Measurements from ENCODE around the gene GUK1.

The GUK1 gene, protein sequence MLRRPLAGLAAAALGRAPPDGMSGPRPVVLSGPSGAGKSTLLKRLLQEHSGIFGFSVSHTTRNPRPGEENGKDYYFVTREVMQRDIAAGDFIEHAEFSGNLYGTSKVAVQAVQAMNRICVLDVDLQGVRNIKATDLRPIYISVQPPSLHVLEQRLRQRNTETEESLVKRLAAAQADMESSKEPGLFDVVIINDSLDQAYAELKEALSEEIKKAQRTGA

DNA sequence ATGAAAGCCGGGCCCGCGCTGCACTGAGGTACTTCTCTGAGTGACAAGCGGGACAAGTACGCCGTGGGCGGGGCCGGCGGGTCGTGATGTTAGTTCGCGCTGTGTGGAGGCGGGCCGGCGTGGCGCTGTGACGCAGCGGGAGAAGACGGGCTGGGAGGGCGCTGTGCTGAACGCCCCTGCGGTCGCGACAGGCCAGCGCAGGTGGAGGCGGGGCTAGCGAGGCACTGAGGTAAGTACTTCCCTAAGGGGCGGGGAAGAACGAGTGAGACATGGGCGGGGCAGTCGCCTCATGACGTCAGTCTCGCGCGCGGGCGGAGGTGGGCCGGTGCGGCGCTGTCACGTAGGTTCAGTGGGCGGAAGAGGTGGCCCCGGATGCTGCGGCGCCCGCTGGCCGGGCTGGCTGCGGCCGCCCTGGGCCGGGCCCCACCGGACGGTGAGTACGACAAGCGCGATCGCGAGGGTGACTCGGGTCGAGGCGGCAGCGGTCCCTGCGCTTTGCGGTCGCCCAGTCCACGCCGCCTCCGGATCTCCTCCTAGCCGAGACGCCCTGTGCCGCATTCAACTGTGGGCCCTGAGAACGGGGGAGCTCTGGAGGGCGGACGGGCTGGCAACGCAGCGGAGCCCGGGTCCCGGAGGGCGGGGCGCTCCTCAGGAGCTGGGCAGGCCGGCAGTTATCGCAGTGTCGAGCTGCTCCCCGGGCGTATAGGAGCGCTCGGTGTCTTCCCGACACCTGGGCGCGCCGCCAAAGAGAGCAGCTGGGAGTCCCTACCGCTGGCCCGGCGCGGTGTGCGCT is at the start of gene GUK1:
Gene GUK1 (plus strand): TSS at position 349 of the 793 bp plus-strand sequence. CDS start 24 bp downstream, at position 373.
- peak; percentile 99 for DNase-seq

DNA sequence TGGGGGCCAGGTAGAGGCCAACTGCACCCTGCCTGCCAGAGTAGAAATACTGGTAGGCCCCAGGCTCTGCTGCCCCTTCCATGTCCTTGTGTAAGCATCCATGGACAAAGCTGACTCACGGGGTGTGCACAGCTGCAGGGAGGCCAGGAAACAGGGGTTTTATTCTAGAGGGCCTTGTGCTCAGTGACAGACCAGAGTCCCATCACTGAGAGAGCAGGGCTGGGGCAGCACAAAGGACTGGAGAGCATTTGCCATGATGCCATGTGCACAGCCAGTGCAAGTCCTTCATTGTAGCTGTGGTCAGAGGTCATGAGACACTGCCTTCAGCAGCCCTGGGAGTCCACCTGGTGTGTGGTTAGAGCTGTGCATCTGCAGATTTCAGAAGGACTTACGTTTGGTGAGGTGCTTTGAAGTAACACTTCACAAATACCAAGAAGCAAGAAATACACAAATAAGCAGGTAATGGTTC is 49.4 kb upstream of the GUK1 start:
- no peak for DNase-seq

DNA sequence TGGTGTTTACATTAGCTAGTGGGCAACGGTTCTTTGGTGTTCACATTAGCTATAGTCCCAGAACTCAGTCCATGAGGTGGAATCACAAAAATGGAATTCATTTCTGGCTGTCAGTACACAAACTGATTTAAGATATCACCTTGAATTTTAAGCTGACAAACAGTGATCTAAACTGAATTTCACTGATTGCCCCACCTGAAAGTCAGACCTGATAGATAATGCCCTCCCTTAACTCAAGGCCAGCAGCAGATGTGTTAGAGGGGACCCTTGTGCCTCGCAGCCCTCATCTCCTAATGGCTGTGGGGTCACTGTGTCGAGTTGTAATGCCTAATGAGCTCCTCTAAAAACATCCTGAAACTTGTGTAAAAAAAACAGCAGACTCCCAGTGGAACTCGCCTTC is 49.0 kb upstream of the GUK1 start:
- no peak for DNase-seq

DNA sequence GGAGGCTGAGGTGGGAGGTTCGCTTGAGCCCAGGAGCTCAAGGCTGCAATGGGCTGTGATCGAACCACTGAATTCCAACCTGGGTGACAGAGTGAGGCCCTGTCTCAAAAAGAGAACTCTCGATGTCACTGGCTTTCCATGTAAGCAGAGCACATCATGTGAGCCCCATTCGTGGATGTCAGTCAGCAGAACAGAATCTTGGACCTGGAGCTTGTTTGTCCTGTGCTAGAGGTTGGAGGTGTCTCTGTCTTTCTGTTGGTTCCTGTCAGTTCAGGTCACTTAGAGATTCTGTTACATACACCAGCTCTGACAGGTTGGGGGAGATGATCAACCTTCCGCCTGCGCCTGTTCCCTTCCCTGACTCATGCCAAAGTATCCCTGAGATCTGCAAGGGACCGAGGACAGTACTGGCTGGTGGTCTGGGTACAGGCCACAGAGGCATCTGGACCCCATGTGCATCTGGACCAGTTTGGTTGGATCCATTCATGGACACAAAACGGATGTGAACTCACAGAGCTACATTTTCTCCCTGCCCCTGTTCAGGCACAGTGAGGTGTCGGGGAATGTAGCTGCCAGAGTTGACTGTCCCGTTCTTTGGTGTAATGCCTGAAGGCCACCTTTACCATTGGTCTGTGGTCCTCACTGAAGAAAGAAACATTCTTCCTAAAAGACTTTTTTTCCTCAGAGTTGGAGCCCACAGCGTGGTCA is 47.6 kb upstream of the GUK1 start:
- DNase-seq, result no peak

DNA sequence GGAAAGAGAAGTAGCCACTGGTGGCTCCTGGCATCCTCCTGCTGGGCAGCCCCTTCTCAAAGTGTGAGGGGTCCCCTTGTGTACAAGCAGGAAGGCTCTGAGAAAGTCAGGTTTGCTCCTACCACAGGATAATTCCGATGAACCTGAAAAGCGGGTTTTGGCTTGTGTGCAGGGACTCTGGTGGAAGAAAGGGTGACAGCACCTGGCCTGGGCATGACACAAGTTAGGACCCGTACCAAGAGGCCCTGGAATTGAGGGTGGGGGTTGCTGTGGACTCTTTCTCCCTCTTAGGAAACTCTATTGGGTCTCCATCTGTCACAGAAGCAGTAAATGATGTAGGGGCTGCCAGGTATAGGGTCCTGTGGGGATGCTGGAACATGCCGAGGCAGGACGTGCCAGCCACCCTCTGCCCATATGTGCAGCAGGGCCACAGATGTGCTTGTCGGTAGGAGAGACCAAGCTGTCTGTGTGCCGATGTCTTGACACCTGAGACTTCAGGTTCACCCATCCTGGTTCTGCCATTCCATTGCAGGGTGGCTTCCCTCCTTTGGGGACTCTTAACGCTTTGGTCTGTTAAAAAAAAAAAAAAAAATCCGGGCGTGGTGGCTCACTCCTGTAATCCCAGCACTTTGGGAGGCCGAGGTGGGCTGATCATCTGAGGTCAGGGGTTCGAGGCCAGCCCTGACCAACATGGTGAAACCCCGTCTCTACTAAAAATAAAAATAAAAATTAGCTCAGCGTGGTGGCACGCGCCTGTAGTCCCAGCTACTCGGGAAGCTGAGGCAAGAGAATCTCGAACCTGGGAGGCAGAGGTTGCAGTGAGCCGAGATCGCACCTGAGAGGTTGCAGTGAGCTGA is 46.8 kb upstream of the GUK1 start:
- no peak for DNase-seq

DNA sequence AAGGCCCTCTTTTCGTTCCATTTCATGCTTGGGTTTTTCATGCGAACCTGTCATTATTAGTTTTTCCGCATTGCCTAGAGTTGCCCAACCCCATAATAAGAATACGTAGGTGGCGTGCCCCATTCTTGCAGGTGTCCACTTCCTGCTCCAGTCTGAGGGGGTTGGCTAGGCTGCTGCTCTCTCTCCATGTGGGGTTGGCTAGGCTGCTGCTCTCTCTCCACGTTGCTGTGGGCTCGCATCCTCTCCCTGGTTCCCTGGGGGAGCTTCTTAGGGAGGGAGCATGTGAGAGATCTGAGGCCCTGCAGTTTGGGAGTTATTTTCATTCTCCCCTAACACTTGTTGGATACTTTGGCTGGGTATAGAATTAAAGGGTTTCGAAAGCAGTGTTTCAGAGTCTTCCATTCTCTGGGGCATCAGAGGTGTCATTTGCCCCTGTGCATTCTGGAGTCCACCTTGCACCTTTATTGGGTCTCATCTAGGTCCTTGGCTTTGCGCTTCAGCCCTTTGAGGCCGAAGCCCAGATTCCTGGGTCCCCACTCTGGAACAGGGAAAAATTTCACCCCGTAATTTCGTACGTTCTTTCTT is 45.6 kb upstream of the GUK1 start:
- DNase-seq, result no peak

DNA sequence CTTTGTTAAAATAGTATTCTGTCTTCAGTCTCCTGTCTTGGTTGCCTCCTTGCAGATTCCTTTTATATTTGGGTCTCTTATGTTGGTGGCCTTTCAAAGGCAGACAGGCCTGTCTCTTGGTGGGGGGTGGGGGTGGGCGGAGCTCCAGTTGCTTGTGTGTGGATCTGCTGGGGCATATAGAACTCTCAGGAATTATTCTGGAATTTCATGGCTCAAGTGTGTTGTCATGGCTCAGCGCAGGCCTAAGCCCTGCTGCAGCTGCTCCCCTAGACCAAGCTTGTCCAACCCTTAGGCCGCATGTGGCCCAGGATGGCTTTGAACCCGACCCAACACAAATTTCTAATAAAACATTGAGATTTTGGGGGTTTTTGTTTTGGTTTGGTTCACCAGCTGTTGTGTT is 44.9 kb upstream of the GUK1 start:
- DNase-seq, result no peak

DNA sequence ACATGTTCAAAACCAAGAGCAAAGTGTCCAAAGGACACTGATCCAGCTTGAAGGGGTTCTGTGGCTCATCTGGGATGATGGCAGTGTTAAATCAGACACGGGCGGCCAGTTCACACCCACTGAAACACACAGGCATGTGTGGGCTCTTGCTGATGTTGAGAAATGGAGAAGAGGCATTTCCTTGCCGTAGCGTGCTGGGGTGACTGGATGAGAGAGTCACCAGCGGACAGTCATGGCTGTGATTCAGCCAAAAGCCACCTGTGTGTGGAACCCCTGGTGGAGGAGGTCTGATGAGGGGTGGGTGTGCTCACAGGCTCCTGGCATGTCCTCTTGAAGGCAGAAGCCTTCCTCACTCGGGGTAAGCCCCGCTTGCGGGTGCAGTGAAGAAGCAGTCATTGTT is 44.1 kb upstream of the GUK1 start:
- no peak for DNase-seq

DNA sequence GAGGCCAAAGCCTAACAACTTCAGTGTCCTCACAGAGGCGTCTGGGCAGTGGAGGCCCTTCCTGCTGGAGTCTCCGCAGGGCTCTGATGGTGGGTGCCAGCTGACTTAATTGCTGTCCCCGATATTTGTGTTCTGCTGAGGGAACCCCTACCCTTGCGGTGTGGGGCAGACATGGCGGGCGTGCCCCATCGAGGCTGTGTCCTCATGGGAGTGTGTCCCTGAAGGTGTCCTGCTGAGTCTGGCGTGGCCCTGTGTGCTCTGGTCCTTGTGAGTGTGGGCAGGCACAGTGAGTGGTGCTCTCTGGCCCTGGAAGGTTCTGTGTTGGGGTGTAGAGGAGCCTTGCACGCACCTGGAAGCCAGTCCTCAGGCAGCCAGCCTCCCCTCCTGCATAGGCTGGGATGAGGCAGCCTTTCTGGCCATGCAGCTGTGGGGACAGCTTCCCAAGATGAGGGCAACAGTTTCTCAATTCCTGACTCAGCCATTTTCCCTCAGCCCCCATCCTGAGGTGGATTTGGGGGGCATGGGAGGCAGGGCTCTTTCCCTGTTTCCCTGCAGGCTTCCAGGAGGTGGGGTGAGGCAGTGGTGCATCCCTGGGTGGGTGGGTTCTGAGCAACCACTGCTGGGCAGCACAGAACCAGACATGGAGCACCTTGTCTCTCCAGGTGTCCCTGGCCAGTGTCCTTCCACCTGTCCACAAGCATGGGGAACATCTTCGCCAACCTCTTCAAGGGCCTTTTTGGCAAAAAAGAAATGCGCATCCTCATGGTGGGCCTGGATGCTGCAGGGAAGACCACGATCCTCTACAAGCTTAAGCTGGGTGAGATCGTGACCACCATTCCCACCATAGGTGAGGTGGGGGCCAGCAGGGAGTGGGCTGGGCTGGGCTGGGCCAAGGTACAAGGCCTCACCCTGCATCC is 43.4 kb upstream of the GUK1 start:
- no peak for DNase-seq

DNA sequence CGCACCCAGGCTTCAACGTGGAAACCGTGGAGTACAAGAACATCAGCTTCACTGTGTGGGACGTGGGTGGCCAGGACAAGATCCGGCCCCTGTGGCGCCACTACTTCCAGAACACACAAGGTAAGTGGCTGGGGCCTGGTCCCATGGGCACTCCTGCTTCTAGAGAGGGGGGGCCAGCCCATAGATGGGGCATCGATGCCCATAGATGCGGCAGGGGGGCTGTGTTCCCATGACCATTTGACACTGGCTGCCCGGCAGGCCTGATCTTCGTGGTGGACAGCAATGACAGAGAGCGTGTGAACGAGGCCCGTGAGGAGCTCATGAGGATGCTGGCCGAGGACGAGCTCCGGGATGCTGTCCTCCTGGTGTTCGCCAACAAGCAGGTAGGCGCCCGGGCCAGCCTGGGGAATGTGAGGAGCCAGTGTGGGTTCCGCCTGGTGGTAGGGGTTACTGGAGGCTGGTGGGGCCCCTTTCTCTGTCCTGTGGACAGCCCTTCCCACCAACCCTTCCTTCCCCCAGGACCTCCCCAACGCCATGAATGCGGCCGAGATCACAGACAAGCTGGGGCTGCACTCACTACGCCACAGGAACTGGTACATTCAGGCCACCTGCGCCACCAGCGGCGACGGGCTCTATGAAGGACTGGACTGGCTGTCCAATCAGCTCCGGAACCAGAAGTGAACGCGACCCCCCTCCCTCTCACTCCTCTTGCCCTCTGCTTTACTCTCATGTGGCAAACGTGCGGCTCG is 42.6 kb upstream of the GUK1 start:
- DNase-seq, result no peak

DNA sequence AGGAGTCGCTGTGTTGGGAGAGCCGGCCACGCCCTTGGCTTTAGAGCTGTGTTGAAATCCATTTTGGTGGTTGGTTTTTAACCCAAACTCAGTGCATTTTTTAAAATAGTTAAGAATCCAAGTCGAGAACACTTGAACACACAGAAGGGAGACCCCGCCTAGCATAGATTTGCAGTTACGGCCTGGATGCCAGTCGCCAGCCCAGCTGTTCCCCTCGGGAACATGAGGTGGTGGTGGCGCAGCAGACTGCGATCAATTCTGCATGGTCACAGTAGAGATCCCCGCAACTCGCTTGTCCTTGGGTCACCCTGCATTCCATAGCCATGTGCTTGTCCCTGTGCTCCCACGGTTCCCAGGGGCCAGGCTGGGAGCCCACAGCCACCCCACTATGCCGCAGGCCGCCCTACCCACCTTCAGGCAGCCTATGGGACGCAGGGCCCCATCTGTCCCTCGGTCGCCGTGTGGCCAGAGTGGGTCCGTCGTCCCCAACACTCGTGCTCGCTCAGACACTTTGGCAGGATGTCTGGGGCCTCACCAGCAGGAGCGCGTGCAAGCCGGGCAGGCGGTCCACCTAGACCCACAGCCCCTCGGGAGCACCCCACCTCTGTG is 41.7 kb upstream of the GUK1 start:
- no peak for DNase-seq

DNA sequence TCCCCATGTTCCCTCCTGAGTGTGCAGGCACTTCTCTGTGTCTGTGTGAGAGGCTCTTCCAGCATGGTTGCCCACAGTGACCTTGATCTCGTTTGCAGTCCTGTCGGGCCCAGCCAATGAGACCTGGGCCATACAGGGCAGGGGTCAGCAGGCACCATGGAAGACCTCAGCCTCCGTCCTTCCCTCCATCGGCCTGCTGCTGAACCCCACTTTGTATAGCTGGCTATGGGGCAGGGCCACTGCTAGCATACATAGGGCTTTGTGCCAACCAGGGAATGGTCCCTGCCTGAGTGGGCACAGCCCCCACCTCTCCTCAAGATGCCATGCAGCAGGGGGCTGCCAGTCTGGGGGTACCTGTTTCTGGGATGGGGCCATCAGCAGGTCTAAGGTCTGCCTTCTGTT is 40.7 kb upstream of the GUK1 start:
- DNase-seq, result no peak

DNA sequence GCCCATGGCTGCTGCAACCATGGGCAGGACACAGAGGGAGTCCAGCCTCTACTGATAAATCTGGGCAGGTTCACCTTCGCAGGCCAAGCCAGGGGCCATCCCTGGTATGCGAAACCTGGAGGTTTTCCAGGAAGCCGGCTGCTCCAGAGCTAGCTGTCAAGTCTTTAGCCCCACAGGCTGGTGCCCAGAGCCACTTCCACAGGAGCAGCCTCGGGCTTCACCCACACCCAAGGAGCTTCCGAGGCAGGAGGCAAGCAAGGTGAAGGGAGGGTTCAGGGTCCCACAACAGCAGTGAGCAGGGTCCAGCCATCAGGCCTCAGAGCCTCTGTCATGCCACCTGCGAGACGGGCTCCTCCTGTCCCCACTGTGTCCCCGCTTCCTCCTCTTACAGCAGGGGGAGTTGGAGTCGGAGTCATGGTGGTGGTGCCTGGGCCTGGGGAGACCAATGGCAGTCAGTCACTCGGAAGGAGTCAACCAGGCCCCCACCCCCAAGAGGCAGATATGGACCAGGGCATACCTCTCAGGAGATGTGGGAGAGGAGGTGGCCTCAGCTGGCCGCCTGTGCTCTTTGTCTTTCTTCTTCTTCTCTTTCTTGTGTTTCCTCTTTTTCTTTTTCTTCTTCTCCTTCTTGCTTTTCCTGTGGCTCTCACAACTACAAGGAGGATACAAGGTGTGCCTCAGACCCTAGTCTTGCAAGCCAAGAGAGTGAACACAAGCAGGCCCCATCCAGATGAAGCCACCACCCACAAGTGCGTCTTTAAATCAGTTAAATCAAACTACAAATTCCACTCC is 39.1 kb upstream of the GUK1 start:
- DNase-seq, result no peak

DNA sequence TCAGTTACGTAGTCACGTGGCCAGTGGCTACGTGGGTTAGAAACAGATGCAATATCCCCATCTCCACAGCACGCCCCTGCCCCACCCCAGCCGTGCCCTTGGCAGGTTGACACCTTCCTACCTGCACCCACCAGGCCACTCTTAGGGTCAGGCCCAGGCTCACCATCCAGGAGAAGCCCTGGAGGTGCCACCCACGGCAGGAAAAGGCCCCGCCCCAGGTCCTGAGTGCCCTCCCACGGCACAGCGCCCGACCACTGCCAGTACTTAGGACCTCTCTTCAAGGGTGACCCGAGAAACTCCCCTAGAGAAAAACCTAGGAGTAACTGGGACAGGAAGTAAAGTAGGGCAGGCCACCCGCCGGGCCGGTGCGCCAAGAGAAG is 38.5 kb upstream of the GUK1 start:
- no peak for DNase-seq

DNA sequence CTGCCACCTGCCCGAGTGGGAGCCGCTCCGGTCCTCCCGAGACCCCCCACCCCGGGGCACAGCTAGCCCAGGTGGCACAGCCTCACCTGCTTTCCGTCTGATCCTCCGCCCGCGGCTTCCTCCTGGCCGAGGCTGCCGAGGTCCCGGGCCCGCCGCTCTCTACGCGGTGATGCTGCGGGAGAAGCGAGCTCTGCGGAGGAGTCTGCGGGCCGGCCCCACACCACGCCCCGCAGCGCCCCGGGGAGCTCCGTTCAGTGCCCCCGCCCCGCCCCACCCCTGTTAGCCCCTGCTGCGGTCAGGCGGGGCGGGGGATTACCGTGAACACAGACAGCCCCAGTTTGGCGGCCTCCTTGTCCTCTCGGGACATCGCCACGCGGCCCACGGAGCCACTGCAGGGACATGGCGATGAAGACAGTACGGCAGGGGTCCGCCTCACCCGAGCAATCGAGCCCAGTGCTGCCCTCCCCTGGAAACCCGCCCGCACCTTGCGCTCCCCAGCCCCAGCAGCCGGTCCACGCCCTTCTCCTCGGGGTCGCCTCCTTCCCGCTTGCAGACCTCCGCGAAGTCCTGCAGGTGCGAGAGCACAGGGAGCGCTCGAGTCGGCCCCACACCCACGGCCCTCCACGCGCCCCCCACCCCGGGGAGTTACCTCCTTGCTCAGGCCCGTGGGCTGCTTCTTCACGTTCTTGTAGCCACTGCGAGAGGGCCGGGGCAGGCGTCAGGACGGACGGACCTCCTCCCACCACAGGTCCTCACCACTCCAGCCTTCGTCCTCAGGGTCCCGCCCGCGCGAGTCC is 37.9 kb upstream of the GUK1 start:
- DNase-seq, result peak; percentile 58

DNA sequence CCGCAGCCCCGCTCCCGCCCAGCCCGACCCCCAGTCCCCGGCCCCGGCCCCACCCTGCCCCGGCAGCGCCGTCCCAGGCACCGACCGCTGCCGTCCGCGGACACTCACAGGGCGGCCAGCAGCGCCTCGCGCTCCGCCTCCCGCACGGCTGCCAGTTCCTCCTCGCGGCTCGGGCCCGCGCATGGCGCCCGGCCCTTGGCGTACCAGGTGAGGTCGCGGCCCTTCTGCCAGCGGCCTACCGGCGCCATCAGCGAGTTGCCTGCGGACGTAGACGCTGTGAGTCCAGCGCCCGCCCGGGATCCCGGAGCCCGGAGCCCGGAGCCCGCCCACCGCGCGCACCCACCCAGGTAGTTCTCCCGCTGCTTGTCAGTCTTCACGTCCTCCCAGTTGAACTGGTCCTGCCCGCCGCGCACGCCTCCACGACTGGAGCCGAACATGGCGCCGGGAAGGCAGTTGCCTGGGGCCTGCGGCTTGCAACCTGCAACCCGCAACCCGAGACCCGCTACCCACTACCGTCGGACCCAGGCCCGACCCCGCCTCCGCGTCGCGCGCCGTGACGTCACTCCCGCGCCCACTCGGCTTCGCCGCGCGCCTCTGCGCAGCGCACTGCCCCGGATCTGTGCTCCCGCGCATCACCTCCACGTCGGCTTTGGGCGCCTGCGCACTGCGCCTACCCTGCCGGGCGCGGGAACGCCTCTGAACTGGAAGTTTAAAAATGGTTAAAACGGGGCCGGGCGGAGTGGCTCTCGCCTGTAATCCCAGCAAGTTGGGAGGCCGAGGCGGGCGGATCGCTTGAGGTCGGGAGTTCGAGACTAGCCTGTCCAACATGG is 37.1 kb upstream of the GUK1 start, which contains the start of gene C1orf35:
Gene C1orf35 (minus strand): TSS at position 535 of the 830 bp plus-strand sequence. CDS start 98 bp downstream, at position 437.
- peak; percentile 98 for DNase-seq

DNA sequence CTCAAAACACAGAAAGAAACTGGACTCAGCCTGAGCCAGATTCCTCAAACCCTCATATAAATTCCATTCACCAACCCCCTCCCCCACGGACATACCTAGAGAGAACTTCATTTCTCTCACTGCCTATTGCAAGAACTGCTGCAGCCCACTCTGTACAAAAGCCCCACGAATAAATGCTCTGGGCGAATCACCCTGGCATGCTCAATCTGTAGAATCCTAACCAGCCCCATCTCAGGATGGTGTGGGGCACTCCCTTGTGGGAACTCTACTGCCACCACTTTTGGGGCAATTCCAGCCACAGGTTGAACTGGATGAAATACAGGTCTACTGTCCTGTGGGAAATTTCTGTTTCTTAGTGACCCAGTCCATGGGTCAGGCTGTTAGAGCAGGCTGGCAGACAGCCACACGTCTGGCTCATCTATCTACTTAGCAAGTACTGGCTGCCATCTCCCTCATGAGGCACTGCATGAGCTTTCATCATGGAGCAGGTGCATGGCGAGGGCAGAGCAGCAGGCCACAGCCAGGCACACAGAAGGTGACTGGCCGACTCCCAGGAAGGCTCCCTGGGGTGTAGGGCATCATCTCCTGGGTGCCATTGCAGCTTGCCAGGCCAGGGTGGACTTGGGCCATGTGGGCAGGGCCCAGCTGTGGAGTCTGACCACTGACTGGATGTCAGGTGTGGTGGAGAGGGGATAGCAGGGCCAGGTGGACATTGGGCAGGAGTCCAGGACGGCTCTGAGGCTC is 35.4 kb upstream of the GUK1 start:
- no peak for DNase-seq

Data from eye (tissue), 1 donor.